Activated T-cell treated with anti-CD3 and anti-CD28 coated beads, Interleukin-2, amount 50 U/mL, for 4 hours (primary cell): ENCODE measurements around the gene GNPTAB. TPM values are rescaled to one million over a fixed set of nuclear protein-coding genes. Genes with fewer than 3 reads are reported as not detected.
A peak's percentile ranks its signal among the peaks of the same experiment; 100 is the strongest.
"Not testable (repeated sequence)": the region's sequence is repeated elsewhere in the genome, so short reads cannot be mapped to it uniquely, and the experiment has no call there.

ENCODE experiments used
- ATAC-seq, 2 donors: fragments of 200-7000 bp; cut with Tn5 transposase; one replicate each; pipeline ENCODE4 v1.10.0; 2021
- DNase-seq: peaks from one replicate; pipeline ENCODE4 v3.0.0-alpha.2; 2020
- H3K27me3 Mint-ChIP-seq: one replicate; pipeline ENCODE4 v1.8.0; 2021; ENCODE audit warnings: low read depth, mixed read lengths
- H3K36me3 Mint-ChIP-seq: one replicate; pipeline ENCODE4 v1.8.0; 2022; ENCODE audit warnings: mixed read lengths; ENCODE audit not compliant: insufficient read depth
- H3K4me1 Mint-ChIP-seq: one replicate; pipeline ENCODE4 v1.8.0; 2021; ENCODE audit warnings: low read depth, mixed read lengths
- H3K4me3 Mint-ChIP-seq: one replicate; pipeline ENCODE4 v1.8.0; 2021; ENCODE audit warnings: mild to moderate bottlenecking, moderate library complexity, mixed read lengths
- H3K9me3 Mint-ChIP-seq: one replicate; pipeline ENCODE4 v1.8.0; 2021; ENCODE audit warnings: mixed read lengths
- total RNA-seq, 3 donors: library from RNA; stranded (reverse); gene quantifications; one replicate each; pipeline ENCODE4 v1.2.1, GENCODE V29; 2021

GNPTAB gene
- 10 to 100 TPM; 25.3 to 31.9 (median 29.6) TPM for total RNA-seq

DNA sequence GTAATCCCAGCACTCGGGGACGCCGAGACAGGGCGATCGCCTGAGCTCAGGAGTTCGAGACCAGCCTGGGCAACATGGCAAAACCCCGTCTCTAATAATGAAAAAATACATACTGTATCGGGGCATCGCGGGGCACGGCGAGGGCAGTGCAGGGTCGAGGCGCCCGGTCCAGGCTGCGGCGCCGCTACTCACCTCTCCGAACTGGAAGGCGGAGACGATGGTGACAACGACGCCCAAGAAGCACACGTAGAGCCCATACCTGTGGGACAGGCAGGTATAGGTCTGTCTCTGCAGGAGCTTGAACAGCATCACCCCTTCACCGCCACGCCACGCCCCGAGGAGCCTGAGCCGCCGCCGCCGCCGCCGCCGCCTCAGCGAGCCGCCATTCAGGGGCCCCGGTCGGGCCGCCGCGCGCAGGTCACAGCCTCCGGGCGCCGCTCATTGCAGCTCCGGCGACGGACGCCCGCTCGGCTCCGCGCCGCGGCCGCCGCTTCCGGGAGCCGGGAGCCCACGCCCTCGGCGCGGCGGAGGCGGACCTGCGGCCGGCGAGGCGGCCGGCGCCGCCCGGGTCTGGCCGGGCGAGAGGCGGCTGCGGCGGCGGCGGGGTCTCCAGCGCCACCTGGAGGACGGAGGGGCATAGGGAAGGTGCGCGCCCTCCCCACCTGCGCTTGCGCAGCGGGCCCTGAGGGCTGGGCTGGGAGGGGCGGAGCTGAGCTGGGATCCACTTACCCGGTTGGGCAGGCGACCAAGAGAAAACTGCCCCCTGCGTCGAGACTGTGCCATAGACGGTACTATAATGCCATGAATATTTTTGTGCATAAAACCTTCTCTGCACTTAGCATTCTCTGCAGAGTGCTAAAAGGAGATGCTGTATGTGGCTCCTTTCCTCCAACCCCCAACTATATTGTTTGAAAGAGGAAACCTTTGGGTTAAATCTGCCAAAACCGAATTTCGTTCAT, at the start of gene GNPTAB:
Gene GNPTAB, minus strand, starts transcription at position 593 of the 959 bp plus-strand sequence. Its CDS starts 284 bp downstream, at position 309.
- Mint-ChIP-seq H3K4me3 (peak within 1 kb of the TSS; percentile 97), H3K4me1 (peaks cover 39% of the 10 kb centered on the region), H3K9me3 (no peaks in the 10 kb centered on the region), H3K36me3 (no peaks in the 10 kb centered on the region), H3K27me3 (no peaks in the 10 kb centered on the region)
- peak; percentile 94 for ATAC-seq
- DNase-seq: peak; percentile 94

DNA sequence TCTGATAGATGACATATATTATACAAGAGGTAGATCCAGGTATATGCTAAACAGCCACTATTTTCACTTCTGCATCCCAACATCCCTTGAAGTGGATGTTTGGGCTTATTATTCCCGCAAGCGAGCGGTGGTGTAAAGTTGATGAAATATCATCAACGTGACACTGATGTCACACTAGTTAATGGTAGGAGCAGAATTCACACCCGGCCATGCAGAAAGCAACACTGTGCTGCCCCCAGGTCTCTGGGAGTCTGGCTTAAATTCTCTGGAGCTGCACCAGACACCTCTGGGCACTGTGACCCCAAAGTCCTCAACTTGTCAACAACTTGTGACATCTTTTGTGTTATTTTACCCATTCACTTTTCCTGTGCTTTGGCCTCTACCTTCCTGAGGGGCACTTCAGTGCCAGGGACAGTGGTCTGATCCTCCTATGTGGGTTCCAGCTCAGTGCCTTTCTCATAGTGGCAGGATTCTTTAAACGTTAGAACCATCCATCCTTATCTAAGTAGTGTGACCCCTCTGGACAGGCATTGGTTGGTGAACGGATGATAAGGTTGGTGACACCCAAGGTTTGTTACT, 47.6 kb upstream of the GNPTAB start:
- no peaks in the 10 kb centered on the region for H3K27me3 Mint-ChIP-seq
- H3K4me3 Mint-ChIP-seq: peak overlapping the region; percentile 87
- ATAC-seq (no peak), DNase-seq (no peak)
- H3K4me1 Mint-ChIP-seq: peaks cover 11% of the 10 kb centered on the region
- peaks cover 2% of the 10 kb centered on the region for H3K36me3 Mint-ChIP-seq
- H3K9me3 Mint-ChIP-seq: no peaks in the 10 kb centered on the region

DNA sequence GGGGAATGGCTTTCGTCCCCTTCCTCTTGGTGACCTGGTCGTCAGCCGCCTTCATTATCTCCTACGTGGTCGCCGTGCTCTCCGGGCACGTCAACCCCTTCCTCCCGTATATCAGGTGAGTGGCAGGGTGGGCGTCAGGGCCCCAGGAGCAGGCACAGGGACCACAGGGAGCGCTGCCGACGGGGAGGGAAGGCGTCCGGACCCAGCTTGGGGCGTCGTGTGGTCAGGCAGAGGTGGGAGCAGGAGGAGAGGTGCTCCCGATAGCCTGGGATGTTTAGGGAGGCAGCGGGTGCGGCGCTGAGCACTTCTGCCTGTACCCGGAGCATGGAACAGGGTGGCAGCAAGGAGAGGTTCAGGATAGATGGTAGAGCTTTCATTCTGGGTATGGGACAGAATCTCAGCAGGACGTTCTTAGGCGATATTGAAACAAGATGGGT, 47.1 kb upstream of the GNPTAB start:
- Mint-ChIP-seq H3K9me3 (no peaks in the 10 kb centered on the region), H3K36me3 (no peaks in the 10 kb centered on the region), H3K27me3 (no peaks in the 10 kb centered on the region), H3K4me3 (peak overlapping the region; percentile 87), H3K4me1 (peaks cover 11% of the 10 kb centered on the region)
- ATAC-seq (peak; percentile 7 to 13), DNase-seq (no peak)

DNA sequence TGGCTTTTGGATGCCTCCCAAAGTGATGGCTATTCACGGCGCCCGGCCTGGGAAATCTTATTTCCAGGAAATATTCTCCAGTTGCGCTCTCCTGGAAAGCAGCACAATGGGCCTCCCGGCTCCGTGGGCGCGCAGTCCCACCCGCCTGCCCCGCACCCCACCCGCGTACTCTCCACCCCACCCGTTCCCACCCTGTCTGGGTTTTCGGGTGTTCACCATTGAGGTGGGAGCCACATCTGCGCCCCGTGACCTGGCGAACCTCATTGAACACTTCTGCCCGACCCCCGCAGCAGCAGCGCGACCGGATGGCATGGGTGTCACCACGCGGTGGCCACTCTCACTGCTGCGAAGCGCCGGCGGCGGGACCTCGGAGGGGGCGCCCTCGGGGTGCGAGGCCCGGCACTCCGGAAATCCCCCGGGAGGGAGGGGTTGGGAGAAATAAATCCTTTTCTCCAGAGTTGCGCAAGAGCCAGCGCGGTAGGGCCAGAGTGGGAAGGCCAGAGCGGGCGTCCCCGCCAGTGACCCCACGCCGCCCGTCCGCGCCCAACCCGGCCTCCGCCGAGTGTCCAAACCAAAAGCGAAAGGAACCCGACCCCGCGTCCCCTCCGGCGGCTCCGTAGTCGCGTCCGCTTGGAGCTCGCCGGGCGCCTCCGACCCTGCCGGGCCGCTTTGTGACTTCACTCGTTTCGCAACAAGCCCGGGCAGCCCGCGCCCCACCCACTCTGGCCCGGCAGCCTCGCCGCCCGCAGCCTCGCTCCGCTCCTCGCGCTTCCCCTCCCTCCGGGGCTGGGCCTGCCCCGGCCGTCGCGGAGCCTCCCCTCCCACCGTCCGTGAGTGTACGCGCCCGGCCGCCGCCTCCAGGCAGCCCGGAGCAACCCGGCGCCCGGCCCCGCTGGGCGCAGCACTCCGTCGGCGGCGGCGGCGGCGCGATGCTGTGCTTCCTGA, 46.4 kb upstream of the GNPTAB start, which contains the start of gene DRAM1:
Gene DRAM1, plus strand, starts transcription at position 720 of the 945 bp plus-strand sequence. Its CDS starts 210 bp downstream, at position 930.
- ATAC-seq (peak; percentile 89 to 93), DNase-seq (peak; percentile 61)
- H3K4me3 Mint-ChIP-seq: peak within 1 kb of the TSS; percentile 87
- peaks cover 11% of the 10 kb centered on the region for H3K4me1 Mint-ChIP-seq
- H3K27me3 Mint-ChIP-seq: no peaks in the 10 kb centered on the region
- H3K9me3 Mint-ChIP-seq: no peaks in the 10 kb centered on the region
- H3K36me3 Mint-ChIP-seq: no peaks in the 10 kb centered on the region

- no peak for DNase-seq
- peak overlapping the region; percentile 87 for H3K4me3 Mint-ChIP-seq
- H3K9me3 Mint-ChIP-seq: no peaks in the 10 kb centered on the region
- H3K4me1 Mint-ChIP-seq: peaks cover 11% of the 10 kb centered on the region
- ATAC-seq: no peak
- H3K27me3 Mint-ChIP-seq: no peaks in the 10 kb centered on the region
- H3K36me3 Mint-ChIP-seq: no peaks in the 10 kb centered on the region
These were observed 45.6 kb upstream of the GNPTAB start for GRCh38 chr12:101876322-101876860.

DNA sequence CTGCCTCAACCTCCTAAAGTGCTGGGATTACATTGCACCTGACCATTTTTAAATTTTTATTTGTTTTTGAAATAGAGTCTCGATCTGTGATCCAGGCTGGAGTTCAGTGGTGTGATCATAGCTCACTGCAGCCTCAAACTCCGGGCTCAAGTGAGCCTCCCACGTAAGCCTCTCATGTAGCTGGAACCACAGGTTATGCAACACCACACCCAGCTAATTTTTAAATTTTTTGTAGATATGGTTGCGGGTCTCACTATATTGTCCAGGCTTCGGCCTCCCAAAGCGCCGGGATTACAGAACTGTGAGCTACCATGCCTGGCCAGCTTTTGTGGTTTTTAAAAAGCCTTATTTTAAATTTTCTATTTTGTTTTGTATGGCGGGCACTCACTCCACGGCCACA, 44.4 kb upstream of the GNPTAB start:
- peaks cover 11% of the 10 kb centered on the region for H3K4me1 Mint-ChIP-seq
- no peak for DNase-seq
- no peaks in the 10 kb centered on the region for H3K27me3 Mint-ChIP-seq
- no peak for ATAC-seq
- H3K36me3 Mint-ChIP-seq: no peaks in the 10 kb centered on the region
- H3K4me3 Mint-ChIP-seq: peak overlapping the region; percentile 41
- no peaks in the 10 kb centered on the region for H3K9me3 Mint-ChIP-seq

DNA sequence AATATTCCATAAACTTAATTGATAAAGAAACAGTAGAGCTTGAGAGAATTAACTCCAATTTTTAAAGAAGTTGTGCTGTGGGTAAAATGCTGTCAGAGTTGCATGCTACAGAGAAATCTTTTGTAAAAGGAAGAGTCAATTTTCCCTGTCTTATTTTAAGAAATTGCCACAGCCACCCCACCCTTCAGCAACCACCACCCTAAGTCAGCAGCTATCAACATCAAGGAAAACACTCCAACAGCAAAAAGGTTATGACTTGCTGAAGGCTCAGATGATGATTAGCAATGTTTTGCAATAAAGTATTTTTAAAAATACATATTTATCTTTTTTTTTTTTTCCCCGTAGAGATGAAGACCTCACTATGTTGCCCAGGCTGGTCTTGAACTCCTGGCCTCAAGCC, 40.2 kb upstream of the GNPTAB start:
- DNase-seq (no peak), ATAC-seq (no peak)
- Mint-ChIP-seq H3K4me1 (peaks cover 1% of the 10 kb centered on the region), H3K4me3 (no peak overlapping the region), H3K9me3 (no peaks in the 10 kb centered on the region), H3K36me3 (no peaks in the 10 kb centered on the region), H3K27me3 (no peaks in the 10 kb centered on the region)

- not testable (repeated sequence) for H3K27me3 Mint-ChIP-seq, H3K9me3 Mint-ChIP-seq, H3K36me3 Mint-ChIP-seq, H3K4me1 Mint-ChIP-seq, H3K4me3 Mint-ChIP-seq, DNase-seq, ATAC-seq
These were observed 36.9 kb upstream of the GNPTAB start for GRCh38 chr12:101867619-101868018.

DNA sequence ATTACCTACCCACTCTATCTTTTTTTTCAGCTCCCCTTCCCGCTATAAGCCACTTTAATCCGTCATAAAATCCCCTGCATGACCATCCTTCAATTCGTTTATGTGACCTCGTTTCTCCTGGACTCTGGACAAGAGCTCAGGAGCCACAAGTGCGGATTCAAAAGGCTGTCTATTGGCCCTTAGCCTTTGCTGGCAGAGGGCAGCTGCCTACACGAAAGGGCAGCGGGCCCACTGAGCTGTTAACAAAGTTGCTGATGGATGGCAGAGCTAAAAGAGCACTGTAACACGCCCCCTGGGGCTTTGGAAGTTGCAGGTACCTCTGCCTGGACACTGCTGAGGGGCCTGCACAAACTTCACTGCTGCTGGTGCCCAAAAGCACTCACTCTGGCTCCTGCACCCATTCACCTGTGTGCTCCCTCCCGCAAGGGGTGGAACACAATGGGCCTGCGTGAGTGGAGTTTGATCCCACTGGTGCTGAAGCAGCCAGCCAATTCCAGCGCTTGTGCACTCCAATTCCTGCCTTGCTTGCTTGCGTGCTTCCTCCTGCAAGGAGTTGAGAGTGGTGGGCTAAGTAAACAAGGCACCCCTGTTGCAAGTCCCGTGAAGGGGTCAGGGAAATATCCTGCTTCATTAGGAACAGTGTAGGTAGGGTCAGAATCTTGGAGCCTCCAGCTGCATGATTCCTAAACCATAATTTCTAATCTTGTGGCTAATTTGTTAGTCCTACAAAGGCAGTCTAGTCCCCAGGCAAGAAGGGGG, 36.0 kb upstream of the GNPTAB start:
- H3K9me3 Mint-ChIP-seq: peaks cover 7% of the 10 kb centered on the region
- H3K4me1 Mint-ChIP-seq: peaks cover 5% of the 10 kb centered on the region
- H3K27me3 Mint-ChIP-seq: no peaks in the 10 kb centered on the region
- ATAC-seq (no peak), DNase-seq (no peak)
- no peaks in the 10 kb centered on the region for H3K36me3 Mint-ChIP-seq
- no peak overlapping the region for H3K4me3 Mint-ChIP-seq

- H3K27me3 Mint-ChIP-seq: no peaks in the 10 kb centered on the region
- DNase-seq (no peak), ATAC-seq (no peak)
- H3K9me3 Mint-ChIP-seq: peaks cover 7% of the 10 kb centered on the region
- no peak overlapping the region for H3K4me3 Mint-ChIP-seq
- H3K4me1 Mint-ChIP-seq: peaks cover 14% of the 10 kb centered on the region
- no peaks in the 10 kb centered on the region for H3K36me3 Mint-ChIP-seq
These were observed 33.2 kb upstream of the GNPTAB start for GRCh38 chr12:101863981-101864380.

GRCh38 chr12:101862245-101862644, 31.5 kb upstream of the GNPTAB start:
- Mint-ChIP-seq H3K36me3 (no peaks in the 10 kb centered on the region), H3K4me3 (no peak overlapping the region), H3K9me3 (peaks cover 7% of the 10 kb centered on the region), H3K4me1 (peaks cover 14% of the 10 kb centered on the region), H3K27me3 (no peaks in the 10 kb centered on the region)
- no peak for DNase-seq
- ATAC-seq: no peak

- not testable (repeated sequence) for H3K4me3 Mint-ChIP-seq, H3K36me3 Mint-ChIP-seq, DNase-seq, ATAC-seq, H3K9me3 Mint-ChIP-seq, H3K27me3 Mint-ChIP-seq
- H3K4me1 Mint-ChIP-seq: peaks cover 14% of the 10 kb centered on the region
These were observed 30.9 kb upstream of the GNPTAB start for GRCh38 chr12:101861688-101862087.
